ENCODE results near the gene ZNF432. TPM values are rescaled to one million over a fixed set of nuclear protein-coding genes. Genes with fewer than 3 reads are reported as not detected.
A peak's percentile ranks its signal among the peaks of the same experiment; 100 is the strongest.

ZNF432 gene
- total and polyA plus RNA-seq, 2 of the 13 experiments (the other 11 are each of a cell fraction or from before 2014, with no cell fraction given), result 4.1 to 8.7 TPM

GRCh38 chr19:51986309-51987291 is 62.0 kb downstream of the ZNF432 start, which contains the start of gene ZNF350 (continued):
- TF ChIP-seq ZNF407 (CRISPR knock-in tag; IDR thresholded peaks at IDR 0.05; ENCODE audit: not compliant biosample characterization) (no peak), SMYD3 (CRISPR knock-in tag; IDR thresholded peaks at IDR 0.05) (0 out of 2 replicates have a peak, but pooled peaks have one; percentile 28), THAP11 (CRISPR knock-in tag; IDR thresholded peaks at IDR 0.05) (peak; percentile 95), ZNF589 (CRISPR knock-in tag; conservative IDR thresholded peaks at IDR 0.05) (no peak), TCF7 (IDR thresholded peaks at IDR 0.05; ENCODE audit: low read depth) (no peak), HOXA7 (CRISPR knock-in tag; IDR thresholded peaks at IDR 0.05) (no peak), ZNF639 (CRISPR knock-in tag; conservative IDR thresholded peaks at IDR 0.05) (peak; percentile 81; the same call in 1 of the 2 replicates), ZNF790 (CRISPR knock-in tag; IDR thresholded peaks at IDR 0.05; ENCODE audit: borderline replicate concordance) (no peak), MZF1 (CRISPR knock-in tag; IDR thresholded peaks at IDR 0.05; ENCODE audit: borderline replicate concordance) (no peak), ZNF510 (CRISPR knock-in tag; IDR thresholded peaks at IDR 0.05; ENCODE audit: low read depth) (no peak), FOXO1 (CRISPR knock-in tag; IDR thresholded peaks at IDR 0.05) (peak; percentile 39), KDM4B (CRISPR knock-in tag; IDR thresholded peaks at IDR 0.05) (0 out of 2 replicates have a peak, but pooled peaks have one; percentile 66), JUNB (CRISPR knock-in tag; IDR thresholded peaks at IDR 0.05; ENCODE audit: borderline replicate concordance) (no peak), U2AF1 (optimal IDR thresholded peaks at IDR 0.05; ENCODE audit: low read depth, low read length) (no peak), ATF2 (CRISPR knock-in tag; IDR thresholded peaks at IDR 0.05) (peak; percentile 88), GATAD1 (CRISPR knock-in tag; IDR thresholded peaks at IDR 0.05) (peak; percentile 96), SKI (IDR thresholded peaks at IDR 0.05; ENCODE audit: partially characterized antibody) (no peak)
